H9 (cell line): Measurements from ENCODE around the gene CYP19A1. TPM values are rescaled to one million over a fixed set of nuclear protein-coding genes. Genes with fewer than 3 reads are reported as not detected.

Experiments
- DNase-seq: peaks from one replicate; pipeline ENCODE4 v3.0.0-alpha.2; 2017
- H2AFZ ChIP-seq: one replicate; pipeline ENCODE4 v1.6.1; 2013; ENCODE audit warnings: mild to moderate bottlenecking, low read length, control low read depth, moderate library complexity
- H2AK5ac ChIP-seq: 2 replicates; pipeline ENCODE4 v1.6.1; 2013; ENCODE audit warnings: low read length, control low read depth, mixed read lengths; ENCODE audit not compliant: insufficient read length
- H2BK120ac ChIP-seq: one replicate; pipeline ENCODE4 v1.6.1; 2013; ENCODE audit warnings: low read depth, mild to moderate bottlenecking, low read length, control low read depth, inconsistent platforms; ENCODE audit not compliant: poor library complexity, severe bottlenecking
- H2BK12ac ChIP-seq: 2 replicates; pipeline ENCODE4 v1.6.1; 2013; ENCODE audit warnings: low read length, control low read depth, mixed read lengths, low read depth; ENCODE audit not compliant: insufficient read length
- H2BK15ac ChIP-seq: 2 replicates; pipeline ENCODE4 v1.6.1; 2013; ENCODE audit warnings: low read depth, low read length, control low read depth
- H2BK20ac ChIP-seq: one replicate; pipeline ENCODE4 v1.6.1; 2013; ENCODE audit warnings: low read depth, mild to moderate bottlenecking, low read length, control low read depth, inconsistent platforms; ENCODE audit not compliant: poor library complexity, severe bottlenecking
- H2BK5ac ChIP-seq: 2 replicates; pipeline ENCODE4 v1.6.1; 2013; ENCODE audit warnings: low read length, control low read depth, mixed read lengths; ENCODE audit not compliant: insufficient read length
- H3K14ac ChIP-seq: 2 replicates; pipeline ENCODE4 v1.6.1; 2013; ENCODE audit warnings: low read length, control low read depth; ENCODE audit not compliant: insufficient read depth
- H3K18ac ChIP-seq: 2 replicates; pipeline ENCODE4 v1.6.1; 2013; ENCODE audit warnings: low read depth, mild to moderate bottlenecking, mixed read lengths, low read length, control low read depth; ENCODE audit not compliant: insufficient read length
- H3K23ac ChIP-seq: 2 replicates; pipeline ENCODE4 v1.6.1; 2013; ENCODE audit warnings: low read length, control low read depth, mixed read lengths, low read depth; ENCODE audit not compliant: insufficient read length
- H3K23me2 ChIP-seq: 2 replicates; pipeline ENCODE4 v1.6.1; 2013; ENCODE audit warnings: low read depth, mild to moderate bottlenecking, mixed read lengths, low read length, control low read depth; ENCODE audit not compliant: insufficient read length, poor library complexity, severe bottlenecking
- H3K27ac ChIP-seq: 2 replicates; pipeline ENCODE4 v1.5.1; 2013; ENCODE audit warnings: low read length, control low read depth, mixed read lengths, low read depth; ENCODE audit not compliant: insufficient read length
- H3K27me3 ChIP-seq: 2 replicates; pipeline ENCODE4 v1.6.1; 2013; ENCODE audit warnings: low read length, control low read depth, inconsistent platforms; ENCODE audit not compliant: insufficient read depth
- H3K4ac ChIP-seq: 2 replicates; pipeline ENCODE4 v1.6.1; 2013; ENCODE audit warnings: low read depth, mild to moderate bottlenecking, control low read depth, inconsistent platforms, low read length, moderate library complexity
- H3K4me1 ChIP-seq: 2 replicates; pipeline ENCODE4 v1.6.1; 2013; ENCODE audit warnings: low read length, control low read depth, inconsistent platforms; ENCODE audit not compliant: insufficient read depth
- H3K4me2 ChIP-seq: 2 replicates; pipeline ENCODE4 v1.6.1; 2013; ENCODE audit warnings: low read length, control low read depth, mixed read lengths; ENCODE audit not compliant: insufficient read length, insufficient read depth
- H3K56ac ChIP-seq: 2 replicates; pipeline ENCODE4 v1.6.1; 2013; ENCODE audit warnings: low read depth, mild to moderate bottlenecking, mixed read lengths, low read length, control low read depth; ENCODE audit not compliant: insufficient read length
- H3K79me1 ChIP-seq: 2 replicates; pipeline ENCODE4 v1.6.1; 2013; ENCODE audit warnings: low read depth, mild to moderate bottlenecking, moderate library complexity, low read length, control low read depth, inconsistent platforms; ENCODE audit not compliant: insufficient read depth, poor library complexity, severe bottlenecking
- H3K79me2 ChIP-seq: 2 replicates; pipeline ENCODE4 v1.6.1; 2013; ENCODE audit warnings: low read length, control low read depth, inconsistent platforms; ENCODE audit not compliant: insufficient read depth
- H3K9ac ChIP-seq: 2 replicates; pipeline ENCODE4 v1.6.1; 2013; ENCODE audit warnings: low read length, control low read depth, mixed read lengths; ENCODE audit not compliant: insufficient read length; ENCODE audit errors: extremely low read depth
- H3K9me3 ChIP-seq: one replicate; pipeline ENCODE4 v1.6.1; 2013; ENCODE audit warnings: low read depth, low read length, inconsistent platforms; ENCODE audit not compliant: control insufficient read depth
- H3T11ph ChIP-seq: one replicate; pipeline ENCODE4 v1.6.1; 2013; ENCODE audit warnings: mild to moderate bottlenecking, low read length, control low read depth, inconsistent platforms
- H4K20me1 ChIP-seq: one replicate; pipeline ENCODE4 v1.6.1; 2013; ENCODE audit not compliant: control insufficient read depth, insufficient read length, insufficient read depth
- H4K5ac ChIP-seq: 2 replicates; pipeline ENCODE4 v1.6.1; 2013; ENCODE audit warnings: low read depth, mild to moderate bottlenecking, mixed read lengths, low read length, control low read depth; ENCODE audit not compliant: insufficient read length
- H4K8ac ChIP-seq: replicated peaks from 2 replicates; pipeline ENCODE4 v1.6.1; 2013; ENCODE audit warnings: low read length, control low read depth, mixed read lengths, low read depth; ENCODE audit not compliant: insufficient read length
- H4K91ac ChIP-seq: 2 replicates; pipeline ENCODE4 v1.6.1; 2013; ENCODE audit warnings: low read depth, mild to moderate bottlenecking, moderate library complexity, mixed read lengths, low read length, control low read depth; ENCODE audit not compliant: insufficient read length
- H3K27ac Mint-ChIP-seq, 3 experiments: 2 replicates in 2 of 3; 3 replicates in 1 of 3; pipeline ENCODE4 v1.8.0; 2020 to 2021; ENCODE audit warnings: mixed read lengths in 3 of 3, mild to moderate bottlenecking in 1 of 3, moderate library complexity in 1 of 3
- H3K27me3 Mint-ChIP-seq: 2 replicates; pipeline ENCODE4 v1.8.0; 2021; ENCODE audit warnings: low read depth, mild to moderate bottlenecking, moderate library complexity, mixed read lengths
- H3K36me3 Mint-ChIP-seq, 3 experiments: 2 replicates in 2 of 3; 3 replicates in 1 of 3; pipeline ENCODE4 v1.8.0; 2020 to 2021; ENCODE audit warnings: low read depth in 3 of 3, mixed read lengths in 3 of 3; ENCODE audit not compliant: insufficient read depth in 1 of 3
- H3K4me1 Mint-ChIP-seq, 2 experiments: 2 replicates each; pipeline ENCODE4 v1.8.0; 2020; ENCODE audit warnings: mixed read lengths in 2 of 2
- H3K4me3 Mint-ChIP-seq, 2 experiments: 2 replicates in 1 of 2; 3 replicates in 1 of 2; pipeline ENCODE4 v1.8.0; 2020 to 2021; ENCODE audit warnings: mild to moderate bottlenecking in 2 of 2, mixed read lengths in 2 of 2, moderate library complexity in 1 of 2
- H3K9me3 Mint-ChIP-seq, 2 experiments: 2 replicates in 1 of 2; 3 replicates in 1 of 2; pipeline ENCODE4 v1.8.0; 2020; ENCODE audit warnings: mild to moderate bottlenecking in 2 of 2, mixed read lengths in 2 of 2, moderate library complexity in 1 of 2
- CTCF ChIP-seq: fragments of 200-600 bp; sonication (generic); conservative IDR thresholded peaks from 3 replicates; pipeline ENCODE4 v1.8.0; 2021; ENCODE audit warnings: antibody characterized with exemption, mild to moderate bottlenecking
- WGBS: extraction: QIAGEN DNeasy Blood & Tissue Kit; methylation state at CpG from one replicate; pipeline ENCODE4 v1.1.7; 2013; ENCODE audit warnings: missing lambda C conversion rate, low lambda C conversion rate, mixed read lengths; ENCODE audit not compliant: insufficient read length; ENCODE audit errors: extremely low coverage; 5-methylcytosine and 5-hydroxymethylcytosine counted together
- total RNA-seq: library from RNA; stranded (reverse); gene quantifications from 2 replicates; pipeline ENCODE4 v1.2.1, GENCODE V29; 2021

CYP19A1 gene
- total RNA-seq, 1 experiment from 2014 or later, result not detected

DNA sequence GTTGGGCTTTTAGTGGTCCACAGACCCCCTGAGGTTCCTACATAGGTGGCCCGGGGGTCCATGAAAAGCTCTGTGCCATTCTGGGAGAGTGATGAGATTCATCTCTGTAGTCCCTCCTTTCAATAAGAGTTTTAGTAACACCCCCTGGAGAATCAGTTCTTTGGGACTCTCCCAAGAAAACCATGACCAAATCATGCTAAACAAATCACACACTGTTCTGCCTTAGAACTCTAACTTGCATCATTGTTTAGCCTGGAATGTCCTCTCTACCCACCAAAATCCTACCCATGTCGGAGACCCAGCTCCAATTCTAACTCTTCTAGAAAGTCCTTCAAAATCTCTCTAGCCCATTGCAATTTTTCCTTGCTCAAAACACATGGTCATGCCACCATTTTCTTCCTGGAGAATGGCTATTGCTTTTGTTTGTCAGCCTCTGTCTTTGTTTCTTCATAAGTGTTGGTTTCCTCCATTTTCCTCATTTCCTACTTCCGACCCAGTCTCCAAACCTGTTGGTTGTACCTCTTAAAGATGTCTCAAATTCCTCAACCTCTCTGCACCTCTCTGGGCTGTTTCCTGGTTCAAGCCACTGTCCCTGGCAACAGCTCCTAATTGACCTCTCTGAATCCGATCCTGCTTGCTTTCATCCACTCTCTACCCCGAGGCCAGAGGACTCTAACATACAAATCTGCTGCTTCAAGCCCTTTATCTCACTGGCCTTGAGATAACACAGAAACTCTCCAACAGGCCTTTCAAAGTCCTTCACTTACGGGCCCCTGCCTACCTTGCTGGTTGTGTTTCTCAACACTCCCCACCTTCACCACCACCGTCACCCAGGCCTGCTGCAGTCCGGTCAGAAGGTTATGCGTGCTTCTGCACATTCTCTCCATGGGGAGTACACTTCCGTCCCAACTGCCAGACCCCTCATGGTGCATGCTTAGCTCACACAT is 23.7 kb downstream of the CYP19A1 start:
- H2AK5ac ChIP-seq, result no peak overlapping the region
- TF ChIP-seq CTCF, result no peak
- Mint-ChIP-seq H3K36me3 (no peaks in the 10 kb centered on the region), H3K4me3 (no peak overlapping the region), H3K27ac (no peak overlapping the region), H3K9me3 (no peaks in the 10 kb centered on the region; a peak in 1 of 5 replicates), H3K27me3 (peaks cover 3% of the 10 kb centered on the region; the same call in 1 of the 2 replicates), H3K4me1 (peaks cover 4 to 11% of the 10 kb centered on the region in 2 experiments; a peak in 3 of 4 replicates)
- H3K79me2 ChIP-seq, result no peaks in the 10 kb centered on the region
- no peaks in the 10 kb centered on the region for H3K27me3 ChIP-seq
- H3K14ac ChIP-seq, result no peak overlapping the region
- no peak overlapping the region for H2BK15ac ChIP-seq
- no peak overlapping the region for H4K5ac ChIP-seq
- H3K4me1 ChIP-seq, result no peaks in the 10 kb centered on the region
- H4K20me1 ChIP-seq, result no peaks in the 10 kb centered on the region
- H3K23me2 ChIP-seq, result no peaks in the 10 kb centered on the region
- H3K4me2 ChIP-seq, result no peak overlapping the region
- H3K9ac ChIP-seq, result no peak overlapping the region
- H2BK12ac ChIP-seq, result no peak overlapping the region
- H3K56ac ChIP-seq, result no peak overlapping the region
- H3T11ph ChIP-seq, result no peak overlapping the region
- no peak overlapping the region for H3K23ac ChIP-seq
- H3K18ac ChIP-seq, result no peak overlapping the region
- no peak overlapping the region for H3K4ac ChIP-seq
- WGBS, result no CpG with 5 or more reads among the region's 10 CpGs
- no peak overlapping the region for H4K91ac ChIP-seq
- H2AFZ ChIP-seq, result no peak overlapping the region
- no peak overlapping the region for H4K8ac ChIP-seq
- no peaks in the 10 kb centered on the region for H3K79me1 ChIP-seq
- H2BK5ac ChIP-seq, result no peak overlapping the region
- H2BK20ac ChIP-seq, result no peak overlapping the region
- no peak overlapping the region for H2BK120ac ChIP-seq
- H3K9me3 ChIP-seq, result no peaks in the 10 kb centered on the region
- DNase-seq, result no peak
- H3K27ac ChIP-seq, result no peak overlapping the region
